Stimulated activated CD4-positive, alpha-beta T cell treated with anti-CD3 and anti-CD28 coated beads, Interleukin-1b, Interleukin-23, amount 100 ng/mL, for 24 hours (primary cell): ENCODE data around the gene MRPL28.

Source experiments
- DNase-seq, 4 experiments: peaks; one replicate each; pipeline ENCODE4 v3.0.0-alpha.2; 2020; ENCODE audit warnings: low read depth in 4 of 4, low spot score in 1 of 4

Gene MRPL28

DNA sequence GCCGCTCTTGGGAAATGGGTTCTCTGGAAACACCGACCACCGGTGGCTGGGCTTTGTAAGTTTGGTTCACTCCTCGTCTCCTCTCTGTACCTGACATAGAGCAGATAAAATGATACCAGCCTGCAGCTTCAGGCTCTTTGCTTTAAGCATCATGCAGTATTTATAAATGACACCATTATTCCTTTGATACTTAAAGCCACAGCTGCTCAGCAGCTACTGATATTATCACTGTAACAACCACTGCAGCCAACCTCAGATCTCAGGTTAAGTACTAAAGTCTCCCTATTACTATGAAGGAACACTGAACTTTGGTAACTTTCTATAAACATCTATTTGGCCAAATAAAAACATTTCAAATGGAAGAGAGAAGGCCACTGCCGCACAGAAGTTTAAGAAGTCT is 52.8 kb downstream of the MRPL28 start:
- no peak for DNase-seq
